ENCODE measurements around the gene ST8SIA4. TPM values are rescaled to one million over a fixed set of nuclear protein-coding genes. Genes with fewer than 3 reads are reported as not detected.
"Not testable (repeated sequence)": the region's sequence is repeated elsewhere in the genome, so short reads cannot be mapped to it uniquely, and the experiment has no call there.

ST8SIA4 gene
- total RNA-seq, 1 donor from 2014 or later: 10.9 TPM

DNA sequence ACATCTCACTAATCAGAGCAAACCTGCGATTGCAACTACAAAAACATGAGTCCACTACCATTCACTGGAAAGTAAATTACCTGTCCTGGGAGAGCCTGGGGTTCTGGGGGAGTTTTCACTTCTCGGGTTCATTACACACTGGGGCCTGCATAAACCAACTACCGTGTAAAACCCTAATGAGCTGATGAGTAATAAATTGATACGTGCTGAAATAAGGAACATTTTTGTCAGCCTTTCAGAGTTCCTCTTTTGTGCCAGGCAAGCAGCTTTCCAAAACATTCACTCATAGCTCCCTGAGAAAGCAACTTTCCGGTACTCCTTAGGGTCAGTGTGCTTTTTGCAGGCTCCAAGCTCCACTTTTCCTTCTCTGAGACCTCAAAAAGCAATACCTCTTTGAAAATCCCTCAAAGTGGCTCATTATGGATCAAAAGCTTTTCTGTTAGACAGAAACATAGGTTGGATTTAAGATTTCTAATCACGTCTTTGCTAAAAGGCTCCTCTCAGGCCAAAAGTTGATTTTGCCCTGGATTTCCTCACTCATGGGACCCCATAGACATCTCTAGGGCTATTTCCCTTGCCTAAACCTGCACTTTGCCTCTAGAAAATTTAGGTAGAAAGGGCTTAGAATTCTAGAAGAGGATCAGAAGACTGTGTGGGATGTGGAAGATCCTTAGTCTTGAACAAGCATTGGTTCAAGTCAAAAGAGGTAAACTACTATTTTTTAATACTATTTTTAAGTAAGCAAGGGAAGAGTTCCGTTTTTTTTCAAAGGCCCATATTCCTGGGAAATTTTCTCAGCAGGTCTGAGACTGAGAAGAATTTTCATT is 74.8 kb downstream of the ST8SIA4 start:
- no peak for DNase-seq

DNA sequence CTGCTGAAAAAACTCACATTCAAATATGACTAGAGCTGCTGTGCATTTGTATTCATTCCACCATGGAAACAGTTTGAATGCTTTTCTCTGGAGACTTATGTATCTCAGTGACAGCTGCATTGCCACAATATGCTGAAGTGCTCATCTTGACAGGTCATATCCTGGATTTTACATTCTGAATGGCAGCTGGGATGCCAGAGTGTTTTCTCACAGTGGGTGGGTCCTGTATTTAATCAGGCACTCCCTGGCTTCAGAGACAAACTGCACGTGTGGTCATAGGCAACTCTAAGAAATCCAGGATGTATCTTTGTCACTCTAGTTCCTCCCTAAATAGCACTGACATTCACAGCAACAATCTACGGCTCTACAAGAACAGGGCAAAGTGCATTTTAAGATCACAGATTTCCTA is 75.6 kb downstream of the ST8SIA4 start:
- peak; percentile 39 for DNase-seq

DNA sequence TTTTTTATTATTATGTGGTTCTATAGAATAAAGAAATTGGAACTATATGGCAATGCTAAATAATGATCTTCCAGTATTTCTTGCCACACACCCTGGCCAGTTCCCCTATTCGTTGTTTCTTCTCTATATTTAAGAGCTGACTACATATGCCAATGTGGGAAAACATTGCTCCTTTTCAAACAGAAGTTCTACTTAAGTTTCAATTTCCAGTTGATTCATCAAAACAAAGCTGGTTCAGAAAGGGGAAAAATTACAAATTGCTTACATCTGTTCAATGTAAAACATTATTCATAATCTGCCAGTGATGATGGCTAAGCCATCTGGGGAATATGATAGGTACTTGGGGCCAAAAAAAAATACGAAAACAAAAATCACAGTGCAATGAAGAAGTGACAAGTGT is 76.9 kb downstream of the ST8SIA4 start:
- DNase-seq: no peak

DNA sequence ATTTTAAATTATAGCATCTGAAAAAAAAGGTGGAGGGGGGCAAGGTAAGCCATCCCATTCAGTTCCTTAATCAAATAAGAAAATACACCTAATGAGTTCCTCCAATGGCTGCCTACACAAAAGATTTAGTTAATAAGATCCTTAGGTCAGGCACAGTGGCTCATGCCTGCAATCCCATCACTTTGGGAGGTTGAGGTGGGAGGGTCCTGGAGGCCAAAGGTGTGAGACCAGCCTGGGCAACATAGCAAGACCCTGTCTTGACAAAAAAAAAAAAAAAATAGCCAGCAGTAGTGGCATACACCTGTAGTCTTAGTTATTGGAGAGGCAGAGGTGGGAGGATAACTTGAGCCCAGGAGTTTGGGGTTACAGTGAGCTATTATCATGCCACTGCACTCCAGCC is 78.4 kb downstream of the ST8SIA4 start:
- no peak for DNase-seq

DNA sequence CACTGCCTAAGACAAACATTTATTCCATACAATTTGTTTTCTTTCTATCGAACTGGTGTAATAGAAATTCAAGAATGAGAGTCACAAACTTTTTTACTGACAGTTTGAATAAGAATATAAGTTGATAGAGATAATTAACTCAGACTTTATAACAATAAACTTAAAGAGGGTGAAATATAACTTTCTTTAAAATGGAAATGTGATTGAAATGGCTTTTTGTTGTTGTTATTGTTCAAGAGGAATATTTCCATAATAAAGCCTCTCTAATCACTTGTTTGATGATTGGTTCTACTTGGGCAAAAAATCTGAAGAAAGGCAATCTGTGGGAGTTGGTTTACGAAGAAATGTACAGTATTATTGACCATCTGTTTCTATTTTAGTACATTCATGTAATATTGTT is 79.3 kb downstream of the ST8SIA4 start:
- no peak for DNase-seq

DNA sequence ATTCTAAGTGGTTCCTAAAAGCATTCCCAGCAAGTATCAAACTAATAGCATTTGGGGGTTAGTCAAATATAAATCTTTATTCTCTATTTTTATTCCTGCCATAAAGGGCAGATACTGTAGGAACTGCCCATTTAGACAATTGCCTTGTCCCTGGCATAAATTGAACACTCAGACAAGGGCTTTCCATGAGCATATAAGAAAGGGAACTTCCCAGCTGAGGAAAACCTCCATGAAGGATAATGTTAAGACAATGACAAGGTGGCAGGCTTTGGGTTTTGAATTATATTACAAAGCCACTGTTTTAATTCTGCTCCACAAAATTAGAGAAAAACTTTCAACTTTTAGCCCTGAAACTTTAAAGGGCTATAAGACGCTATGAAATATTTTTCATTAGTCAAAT is 81.3 kb downstream of the ST8SIA4 start:
- DNase-seq: no peak

DNA sequence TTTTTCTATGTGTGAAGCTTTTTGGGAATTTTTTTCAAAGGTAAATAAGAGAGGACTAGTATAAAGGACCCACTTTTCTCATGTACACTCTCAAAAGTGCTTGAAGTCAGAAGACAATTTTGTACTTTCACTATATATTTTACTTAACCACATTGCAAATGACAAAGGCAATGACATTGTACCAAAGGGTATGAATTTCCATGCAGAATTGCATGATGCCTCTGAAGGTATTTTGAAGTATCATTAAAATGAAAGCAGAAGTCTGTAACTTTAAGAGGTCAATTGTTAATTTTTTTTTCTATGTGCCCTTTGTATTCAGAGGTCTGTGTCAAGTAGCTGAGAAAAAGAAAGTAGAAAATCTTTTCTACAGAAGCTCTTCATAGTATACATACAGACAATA is 84.7 kb downstream of the ST8SIA4 start:
- DNase-seq: no peak

DNA sequence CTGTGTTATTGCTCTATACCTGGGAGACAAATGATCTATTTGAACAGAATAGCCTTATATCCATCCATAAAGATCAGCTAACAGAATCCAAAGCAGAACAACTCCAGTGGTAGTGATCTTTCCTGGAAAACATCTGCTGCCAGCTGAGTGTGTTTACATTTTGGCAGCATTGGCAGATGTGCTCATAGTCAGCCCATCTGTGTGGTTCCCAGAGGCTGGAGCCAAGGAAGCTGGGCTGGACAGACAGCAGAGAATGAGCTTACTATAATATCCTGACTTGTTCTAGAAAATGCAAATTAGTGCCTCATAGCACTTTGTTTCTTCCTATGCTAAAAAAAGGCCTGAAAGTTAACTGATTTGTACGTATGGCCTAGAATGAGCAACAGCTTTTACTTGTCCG is 99.7 kb downstream of the ST8SIA4 start:
- peak; percentile 28 for DNase-seq

DNA sequence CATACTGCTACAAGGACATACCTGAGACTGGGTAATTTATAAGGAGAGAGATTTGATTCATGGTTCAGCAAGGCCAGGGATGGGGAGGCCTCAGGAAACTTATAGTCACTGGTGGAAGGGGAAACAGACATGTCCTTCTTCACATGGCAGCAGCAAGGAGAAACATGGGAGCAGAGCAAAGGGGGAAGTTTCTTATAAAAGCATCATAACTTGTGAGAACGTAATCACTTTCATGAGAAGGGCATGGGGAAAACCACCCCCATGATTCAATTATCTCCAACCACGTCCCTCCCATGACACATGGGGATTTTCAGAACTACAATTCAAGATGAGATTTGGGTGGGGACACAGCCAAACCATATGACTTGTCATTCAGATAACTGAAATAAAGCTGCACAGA is 100.9 kb downstream of the ST8SIA4 start:
- no peak for DNase-seq

DNA sequence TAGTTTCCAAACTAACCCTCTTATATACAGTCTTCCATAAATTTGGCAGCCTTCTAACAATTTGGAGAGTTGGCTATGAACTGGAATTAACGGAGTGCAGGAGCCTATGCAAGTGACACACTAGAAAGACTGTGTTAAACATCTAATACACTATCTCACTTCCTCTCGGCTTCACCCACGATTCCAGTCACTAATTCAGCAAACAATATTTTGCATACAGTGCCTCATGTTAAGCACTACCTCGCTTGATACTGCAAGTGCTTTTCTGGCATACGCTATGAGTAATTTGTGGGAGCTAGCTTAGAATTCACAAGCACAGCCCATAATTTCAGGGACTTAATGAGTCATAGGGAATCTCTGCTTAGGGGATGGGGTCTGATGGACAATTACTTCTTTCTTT is 102.5 kb downstream of the ST8SIA4 start:
- no peak for DNase-seq

DNA sequence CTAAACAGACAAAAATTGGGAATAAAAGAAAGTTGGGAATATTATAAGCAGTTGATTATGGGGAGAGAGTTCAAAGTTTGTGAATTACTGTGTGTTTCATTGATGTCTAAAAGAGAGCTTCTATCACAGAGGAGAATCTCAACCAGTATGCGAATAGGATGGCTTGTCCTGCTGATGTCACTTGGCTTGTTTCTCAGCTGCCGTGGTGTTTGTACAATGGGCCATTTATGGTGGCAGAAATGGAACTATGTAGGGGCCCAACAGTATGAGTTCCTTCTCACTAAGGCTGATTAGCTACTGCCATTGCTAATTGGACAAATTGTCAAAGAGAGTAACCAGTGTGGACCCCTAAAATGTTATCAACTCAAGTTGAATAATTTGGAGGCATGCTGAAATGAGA is 103.9 kb downstream of the ST8SIA4 start:
- no peak for DNase-seq

DNA sequence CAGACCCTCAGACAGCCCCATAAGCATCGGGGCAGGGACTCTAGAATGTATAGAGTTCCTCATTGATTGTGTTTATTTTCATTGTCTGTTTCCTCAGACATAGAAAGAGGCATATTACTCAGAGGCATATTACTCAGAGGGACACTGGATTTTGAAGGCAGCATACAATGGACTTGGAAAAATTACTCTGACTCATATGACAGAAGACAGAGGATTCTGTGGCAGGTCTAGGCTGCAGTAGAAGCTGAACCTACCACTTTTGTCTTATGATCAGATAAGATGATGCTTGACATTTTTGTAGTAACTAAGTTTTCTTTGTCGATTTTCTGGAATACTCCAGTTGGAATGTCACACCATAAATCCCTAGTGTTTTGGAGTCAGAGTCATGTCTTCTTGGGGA is 105.2 kb downstream of the ST8SIA4 start:
- no peak for DNase-seq

DNA sequence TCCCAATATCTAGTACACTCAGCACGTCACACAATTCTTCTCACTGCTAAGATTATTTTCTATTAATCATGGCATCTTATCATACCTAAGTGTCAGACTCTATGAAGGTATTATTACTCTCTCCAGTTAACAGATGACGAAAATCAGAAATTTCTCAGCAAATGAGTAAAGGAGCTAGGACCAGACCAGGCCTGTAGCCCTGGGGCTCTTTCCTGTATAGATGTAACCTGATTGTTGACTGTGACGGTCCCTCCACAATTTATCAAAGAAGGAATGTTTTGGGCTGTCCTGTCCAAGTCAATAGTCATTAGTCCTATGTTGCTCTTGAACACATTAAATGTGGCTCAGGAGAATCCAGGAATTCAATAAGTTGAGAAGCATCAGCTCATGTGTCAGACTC is 106.2 kb downstream of the ST8SIA4 start:
- no peak for DNase-seq

DNA sequence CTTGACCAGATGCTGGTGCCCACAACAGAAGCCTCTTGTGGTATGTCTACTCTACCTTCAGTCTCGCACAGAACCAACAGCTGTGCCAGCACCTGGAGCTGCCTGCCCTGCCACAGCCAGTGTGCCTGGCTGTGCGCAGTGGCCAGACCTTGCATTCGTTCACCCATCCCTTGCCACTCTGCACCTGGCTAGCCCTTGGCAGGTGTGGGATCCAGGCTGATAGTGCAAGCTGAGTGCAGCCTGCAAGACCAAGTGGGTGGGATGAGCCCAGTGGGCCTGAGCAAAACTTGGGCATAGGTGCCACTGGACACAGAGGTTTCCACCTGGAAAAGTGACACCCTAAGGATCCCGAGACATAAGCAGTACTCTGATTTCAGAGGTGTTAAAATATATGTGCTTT is 108.2 kb downstream of the ST8SIA4 start:
- DNase-seq: no peak

DNA sequence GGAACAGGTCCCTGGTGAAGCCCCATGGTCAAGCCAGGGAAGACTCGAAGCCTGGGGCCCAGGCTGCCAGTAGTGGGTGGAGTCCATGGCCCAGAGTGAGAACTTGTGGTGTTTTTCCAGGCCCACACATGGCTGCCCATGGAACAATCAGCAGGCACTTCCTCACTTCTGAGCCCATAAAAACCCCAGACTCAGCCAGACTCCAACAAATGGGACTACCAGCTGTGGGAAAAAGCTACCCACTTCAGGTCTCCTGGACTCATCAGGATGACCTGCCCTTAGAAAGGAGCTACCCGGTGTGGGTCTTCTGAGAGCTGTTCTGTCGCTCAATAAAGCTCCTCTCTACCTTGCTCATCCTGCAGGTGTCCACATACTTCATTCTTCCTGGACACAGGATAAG is 108.9 kb downstream of the ST8SIA4 start:
- DNase-seq: no peak

DNA sequence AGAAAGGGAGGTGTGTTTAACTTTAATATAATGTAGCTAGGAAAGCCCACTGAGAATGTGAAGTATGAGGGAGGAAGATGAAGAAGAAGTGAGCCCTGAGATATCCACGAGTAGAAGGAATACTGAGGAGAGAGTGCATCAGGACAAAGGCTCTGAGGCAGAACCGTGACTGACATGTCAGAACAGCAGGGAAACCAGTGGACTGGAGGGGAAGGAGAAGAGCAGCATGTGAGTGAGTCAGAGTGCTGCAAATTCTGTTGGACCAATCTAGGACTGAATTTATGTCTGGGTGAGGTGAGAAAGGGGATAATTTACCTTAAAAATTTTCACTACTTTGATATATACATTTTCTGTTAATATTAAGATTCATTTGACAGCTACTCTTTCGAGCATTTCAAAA is 110.3 kb downstream of the ST8SIA4 start:
- DNase-seq: no peak

DNA sequence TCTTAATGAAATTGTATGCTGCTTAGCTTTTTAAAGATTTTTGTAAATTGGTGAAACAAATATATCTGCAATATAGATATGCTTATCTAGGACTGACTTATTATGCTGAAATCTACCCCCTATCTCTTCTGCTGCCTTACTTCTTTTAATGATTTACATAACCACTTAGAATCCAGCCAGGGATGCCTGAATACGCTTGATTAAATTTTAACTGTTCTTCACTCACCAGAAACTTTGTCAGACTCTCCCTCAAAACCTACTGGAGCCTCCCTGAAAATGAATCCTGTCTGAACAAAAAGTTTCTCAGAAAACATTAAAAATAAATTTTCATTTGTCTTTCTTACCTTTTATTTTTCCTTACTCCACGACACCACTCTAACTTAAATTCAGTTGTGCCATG is 111.7 kb downstream of the ST8SIA4 start:
- no peak for DNase-seq

DNA sequence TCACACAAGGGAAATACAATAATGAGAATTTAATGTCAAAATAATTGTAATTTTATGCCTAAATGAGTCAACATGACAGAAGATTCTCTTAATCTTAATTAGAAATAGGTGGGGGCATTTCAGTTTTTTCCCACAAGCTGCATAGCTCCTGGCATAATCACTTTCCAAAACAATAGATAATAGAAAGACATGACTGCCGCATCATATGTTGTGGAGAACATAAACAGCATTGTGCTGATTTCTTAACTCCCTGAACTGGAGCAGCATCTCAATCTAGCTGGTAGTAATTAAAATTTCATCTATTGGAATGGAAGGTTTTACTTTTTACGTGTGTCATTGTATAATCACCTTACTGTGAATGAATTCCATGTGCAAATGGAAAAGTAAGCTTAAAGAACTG is 112.1 kb downstream of the ST8SIA4 start:
- no peak for DNase-seq

DNA sequence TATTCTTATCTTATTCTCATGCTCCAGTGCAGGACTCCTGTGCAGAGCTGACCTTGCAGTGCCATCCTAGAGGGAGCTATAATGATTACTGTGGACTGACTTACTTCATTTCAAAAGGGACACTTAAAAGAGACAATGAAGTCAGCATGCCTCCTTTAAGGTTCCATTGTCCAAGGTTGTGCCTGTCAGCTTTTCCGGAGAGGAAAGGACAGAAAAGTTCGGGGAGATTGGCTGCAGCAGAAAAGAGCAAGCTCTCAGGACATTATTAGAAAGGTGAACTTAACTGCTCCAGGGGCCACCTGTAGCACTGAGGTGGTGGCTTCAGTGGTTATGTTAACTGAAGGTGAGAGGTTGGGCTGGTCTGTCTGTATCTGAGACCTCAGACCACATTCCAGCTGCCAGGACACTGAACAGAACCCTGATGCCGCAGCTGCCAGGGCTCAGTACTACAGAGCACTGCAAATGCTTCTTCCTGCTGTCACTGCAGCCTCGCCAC is 112.9 kb downstream of the ST8SIA4 start:
- DNase-seq: no peak

DNA sequence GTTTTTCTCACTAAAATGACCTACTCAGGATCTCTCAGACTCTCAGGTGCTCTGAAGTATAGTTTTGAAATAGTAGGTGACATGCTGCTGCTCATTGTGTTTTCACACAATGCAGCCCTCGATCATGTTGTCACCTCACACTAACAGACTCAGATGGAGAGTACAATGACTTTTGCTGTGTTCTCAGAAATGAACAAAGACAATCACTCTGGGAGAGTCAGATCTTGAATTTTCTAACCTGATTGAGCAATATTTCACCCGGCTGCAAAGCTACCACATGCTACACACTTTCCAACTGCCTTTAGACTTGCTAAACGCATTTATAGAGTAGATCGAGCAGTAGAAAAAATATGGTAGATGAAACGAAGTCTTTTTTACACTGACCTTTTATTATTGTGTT is 113.4 kb downstream of the ST8SIA4 start:
- no peak for DNase-seq

DNA sequence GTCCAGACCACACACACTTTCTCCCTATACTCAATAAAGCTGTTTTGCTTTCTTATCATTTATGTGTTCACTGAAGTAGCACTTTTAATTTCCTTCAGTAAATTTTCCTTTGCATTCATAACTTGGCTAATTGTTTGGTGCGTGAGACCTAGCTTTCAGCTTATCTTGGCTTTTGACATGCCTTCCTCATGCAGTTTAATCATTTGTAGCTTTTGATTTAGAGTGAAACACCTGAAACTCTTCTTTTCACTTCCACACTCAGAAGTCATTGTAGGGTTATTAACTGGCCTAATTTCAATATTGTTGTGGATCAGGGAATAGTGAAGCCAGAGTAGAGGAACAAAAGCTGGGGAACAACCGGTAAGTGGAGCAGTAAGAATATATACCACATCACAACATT is 114.7 kb downstream of the ST8SIA4 start:
- DNase-seq: no peak

DNA sequence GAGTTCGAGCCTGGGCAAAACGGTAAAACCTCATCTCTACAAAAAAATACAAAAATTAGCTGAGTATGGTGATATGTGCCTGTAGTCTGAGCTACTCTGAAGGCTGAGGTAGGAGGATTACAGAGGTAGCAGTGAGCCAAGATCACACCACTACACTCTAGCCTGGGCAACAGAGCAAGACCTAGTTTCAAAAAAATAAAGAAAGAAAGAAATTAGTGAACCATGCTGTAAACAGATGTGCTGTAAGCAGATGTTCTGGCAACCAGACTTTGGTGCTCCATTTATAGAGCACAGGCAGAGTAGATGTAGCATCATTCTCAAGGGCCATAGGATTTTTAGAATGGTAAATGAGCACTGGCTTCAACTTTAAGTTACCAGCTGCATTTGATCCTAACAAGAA is 115.4 kb downstream of the ST8SIA4 start:
- peak; percentile 7 for DNase-seq

DNA sequence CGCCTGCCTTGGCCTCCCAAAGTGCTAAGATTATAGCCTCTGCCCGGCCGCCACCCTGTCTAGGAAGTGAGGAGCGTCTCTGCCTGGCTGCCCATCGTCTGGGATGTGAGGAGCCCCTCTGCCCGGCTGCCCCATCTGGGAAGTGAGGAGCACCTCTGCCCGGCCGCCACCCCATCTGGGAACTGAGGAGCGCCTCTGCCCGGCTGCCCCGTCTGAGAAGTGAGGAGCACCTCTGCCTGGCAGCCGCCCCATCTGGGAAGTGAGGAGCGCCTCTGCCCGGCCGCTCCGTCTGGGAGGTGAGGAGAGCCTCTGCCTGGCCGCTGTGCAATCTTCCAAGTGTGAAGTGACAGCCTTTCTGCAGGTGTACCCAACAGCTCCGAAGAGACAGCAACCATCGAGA is 117.5 kb downstream of the ST8SIA4 start:
- DNase-seq: not testable (repeated sequence)

DNA sequence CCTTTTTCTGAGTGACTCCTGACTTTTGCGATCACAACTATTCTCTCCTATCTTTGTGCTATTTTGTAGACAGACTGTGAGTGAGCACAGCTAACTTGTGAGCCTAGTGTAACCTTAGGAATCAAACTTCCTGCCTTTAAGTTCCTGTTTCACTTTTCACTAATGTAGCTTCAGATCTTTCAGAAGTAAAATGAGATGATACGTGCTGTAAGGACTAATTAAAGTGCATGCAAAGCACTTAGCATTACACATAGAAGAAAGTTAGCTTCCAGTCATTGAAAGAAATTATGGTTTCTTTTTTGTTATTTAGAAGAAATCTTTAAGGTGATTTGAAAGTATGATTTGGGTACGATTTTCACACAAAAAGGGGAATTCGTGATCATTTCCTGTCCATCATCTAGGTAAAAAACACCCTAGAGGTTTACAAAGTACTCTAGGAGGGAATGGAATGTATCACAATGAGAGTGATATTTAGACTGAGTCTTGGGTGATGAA is 122.7 kb downstream of the ST8SIA4 start:
- DNase-seq: no peak
